Pons (tissue), 1 donor: Measurements from ENCODE around the gene TRAP1.
"Not testable (repeated sequence)": the region's sequence is repeated elsewhere in the genome, so short reads cannot be mapped to it uniquely, and the experiment has no call there.

Source experiments
- DNase-seq: peaks from one replicate; pipeline ENCODE4 v3.0.0-alpha.2; 2016; ENCODE audit warnings: low spot score

The TRAP1 gene

GRCh38 chr16:3673201-3673600 lies 44.1 kb downstream of the TRAP1 start:
- no peak for DNase-seq

GRCh38 chr16:3672571-3673041 lies 44.7 kb downstream of the TRAP1 start:
- DNase-seq = no peak

- no peak for DNase-seq
Observed at GRCh38 chr16:3671424-3671823, 45.9 kb downstream of the TRAP1 start.

GRCh38 chr16:3670711-3671110 lies 46.6 kb downstream of the TRAP1 start:
- DNase-seq = no peak

GRCh38 chr16:3669082-3669481 lies 48.2 kb downstream of the TRAP1 start:
- DNase-seq = no peak

GRCh38 chr16:3668626-3669025 lies 48.7 kb downstream of the TRAP1 start:
- DNase-seq = no peak

- DNase-seq = no peak
Observed at GRCh38 chr16:3665508-3665907, 51.8 kb downstream of the TRAP1 start.

- no peak for DNase-seq
Observed at GRCh38 chr16:3664187-3664896, 53.0 kb downstream of the TRAP1 start.

- DNase-seq = no peak
Observed at GRCh38 chr16:3662601-3663000, 54.7 kb downstream of the TRAP1 start.

GRCh38 chr16:3661922-3662321 lies 55.4 kb downstream of the TRAP1 start:
- no peak for DNase-seq

- DNase-seq = no peak
Observed at GRCh38 chr16:3661311-3661710, 56.0 kb downstream of the TRAP1 start.

- DNase-seq = no peak
Observed at GRCh38 chr16:3659251-3659650, 58.1 kb downstream of the TRAP1 start.

- DNase-seq = no peak
Observed at GRCh38 chr16:3656491-3657468, 60.5 kb downstream of the TRAP1 start.

GRCh38 chr16:3656160-3656490 lies 61.2 kb downstream of the TRAP1 start:
- not testable (repeated sequence) for DNase-seq

- DNase-seq = no peak
Observed at GRCh38 chr16:3655396-3656159, 61.7 kb downstream of the TRAP1 start.

- no peak for DNase-seq
Observed at GRCh38 chr16:3655030-3655395, 62.3 kb downstream of the TRAP1 start.

- DNase-seq = peak; percentile 49
Observed at GRCh38 chr16:3654249-3654991, 62.9 kb downstream of the TRAP1 start, which contains the start of gene DNASE1. DNASE1 (plus strand) TSS chr16:3654691; CDS start chr16:3655374, 683 bp downstream.

GRCh38 chr16:3652373-3653195 lies 64.7 kb downstream of the TRAP1 start:
- no peak for DNase-seq

GRCh38 chr16:3651461-3652372 lies 65.6 kb downstream of the TRAP1 start:
- DNase-seq = no peak
